ENCODE results near the gene KRT81.
"Not testable (repeated sequence)": the region's sequence is repeated elsewhere in the genome, so short reads cannot be mapped to it uniquely, and the experiment has no call there.

The KRT81 gene

GRCh38 chr12:52270541-52271070, 20.7 kb downstream of the KRT81 start:
- DNase-seq, result no peak

GRCh38 chr12:52268212-52268611, 23.1 kb downstream of the KRT81 start:
- no peak for DNase-seq

GRCh38 chr12:52267699-52268098, 23.6 kb downstream of the KRT81 start:
- DNase-seq, result no peak

GRCh38 chr12:52267266-52267665, 24.1 kb downstream of the KRT81 start:
- no peak for DNase-seq

GRCh38 chr12:52266514-52266913, 24.8 kb downstream of the KRT81 start:
- no peak for DNase-seq

GRCh38 chr12:52264435-52264825, 26.9 kb downstream of the KRT81 start:
- DNase-seq, result no peak

- no peak for DNase-seq
Observed at GRCh38 chr12:52263761-52264434, 27.4 kb downstream of the KRT81 start.

GRCh38 chr12:52262286-52262685, 29.0 kb downstream of the KRT81 start:
- DNase-seq, result no peak

- DNase-seq, result no peak
Observed at GRCh38 chr12:52261208-52261484, 30.2 kb downstream of the KRT81 start.

- DNase-seq, result no peak
Observed at GRCh38 chr12:52260361-52261207, 30.8 kb downstream of the KRT81 start.

- no peak for DNase-seq
Observed at GRCh38 chr12:52259657-52260243, 31.6 kb downstream of the KRT81 start.

- DNase-seq, result no peak
Observed at GRCh38 chr12:52258335-52258901, 32.9 kb downstream of the KRT81 start.

- DNase-seq, result not testable (repeated sequence)
Observed at GRCh38 chr12:52257922-52258321, 33.4 kb downstream of the KRT81 start.

GRCh38 chr12:52257074-52257551, 34.2 kb downstream of the KRT81 start:
- DNase-seq, result no peak

GRCh38 chr12:52256584-52256935, 34.8 kb downstream of the KRT81 start:
- DNase-seq, result no peak

GRCh38 chr12:52255926-52256583, 35.3 kb downstream of the KRT81 start:
- no peak for DNase-seq

- DNase-seq, result no peak
Observed at GRCh38 chr12:52254965-52255751, 36.2 kb downstream of the KRT81 start.

GRCh38 chr12:52254180-52254964, 37.0 kb downstream of the KRT81 start:
- no peak for DNase-seq

- DNase-seq, result no peak
Observed at GRCh38 chr12:52253391-52254179, 37.7 kb downstream of the KRT81 start.

GRCh38 chr12:52252728-52253343, 38.5 kb downstream of the KRT81 start:
- DNase-seq, result no peak
